HG03280 (cell line): ENCODE measurements around the gene HOXA7.
A peak's percentile ranks its signal among the peaks of the same experiment; 100 is the strongest.

Experiments
- ATAC-seq: cut with Tn5 transposase; IDR thresholded peaks from one replicate; pipeline ENCODE4 v1.9.1; 2021; ENCODE audit warnings: mild to moderate bottlenecking, moderate library complexity; ENCODE audit not compliant: unreplicated experiment

HOXA7 gene

DNA sequence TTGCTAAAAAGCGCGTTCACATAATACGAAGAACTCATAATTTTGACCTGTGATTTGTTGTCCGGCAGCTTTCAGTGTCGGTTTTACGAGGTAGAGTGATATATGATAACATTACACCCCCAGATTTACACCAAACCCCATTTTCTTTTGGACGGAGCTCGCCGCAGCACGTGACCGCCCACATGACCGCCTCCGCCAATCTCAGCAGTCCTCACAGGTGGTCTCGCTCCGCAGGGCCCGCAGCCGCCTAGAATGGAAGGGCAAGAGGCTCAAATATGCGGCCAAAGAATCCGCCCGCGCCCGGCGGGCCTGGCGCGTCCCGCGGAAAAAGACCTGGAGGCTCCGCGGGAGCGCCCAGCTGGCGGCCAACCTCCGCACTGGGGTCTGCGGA lies at the start of gene HOXA7:
TSS of gene HOXA7 (minus strand) at position 168 of the 391 bp plus-strand sequence. CDS start at position 38, 130 bp downstream.
- ATAC-seq: no peak

GRCh38 chr7:27205325-27206280 lies 49.1 kb upstream of the HOXA7 start:
- no peak for ATAC-seq

GRCh38 chr7:27204851-27205322 lies 48.4 kb upstream of the HOXA7 start:
- no peak for ATAC-seq

- no peak for ATAC-seq
Measured at GRCh38 chr7:27203964-27204594, 47.6 kb upstream of the HOXA7 start.

GRCh38 chr7:27203365-27203953 lies 47.0 kb upstream of the HOXA7 start:
- ATAC-seq: no peak

DNA sequence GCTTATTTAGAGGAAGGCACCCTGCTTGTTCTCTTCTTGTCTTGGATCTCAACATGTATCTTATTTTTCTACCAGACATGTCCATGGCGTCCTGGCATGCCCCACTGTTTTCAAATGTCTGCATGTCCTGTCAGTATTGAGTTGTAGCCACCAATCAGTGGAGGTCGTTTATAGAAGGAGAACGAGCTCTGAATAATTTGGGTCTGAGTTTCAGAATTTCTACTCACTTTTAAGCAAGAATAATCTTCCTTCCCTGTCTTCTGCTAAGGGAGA lies 46.3 kb upstream of the HOXA7 start:
- ATAC-seq: no peak

DNA sequence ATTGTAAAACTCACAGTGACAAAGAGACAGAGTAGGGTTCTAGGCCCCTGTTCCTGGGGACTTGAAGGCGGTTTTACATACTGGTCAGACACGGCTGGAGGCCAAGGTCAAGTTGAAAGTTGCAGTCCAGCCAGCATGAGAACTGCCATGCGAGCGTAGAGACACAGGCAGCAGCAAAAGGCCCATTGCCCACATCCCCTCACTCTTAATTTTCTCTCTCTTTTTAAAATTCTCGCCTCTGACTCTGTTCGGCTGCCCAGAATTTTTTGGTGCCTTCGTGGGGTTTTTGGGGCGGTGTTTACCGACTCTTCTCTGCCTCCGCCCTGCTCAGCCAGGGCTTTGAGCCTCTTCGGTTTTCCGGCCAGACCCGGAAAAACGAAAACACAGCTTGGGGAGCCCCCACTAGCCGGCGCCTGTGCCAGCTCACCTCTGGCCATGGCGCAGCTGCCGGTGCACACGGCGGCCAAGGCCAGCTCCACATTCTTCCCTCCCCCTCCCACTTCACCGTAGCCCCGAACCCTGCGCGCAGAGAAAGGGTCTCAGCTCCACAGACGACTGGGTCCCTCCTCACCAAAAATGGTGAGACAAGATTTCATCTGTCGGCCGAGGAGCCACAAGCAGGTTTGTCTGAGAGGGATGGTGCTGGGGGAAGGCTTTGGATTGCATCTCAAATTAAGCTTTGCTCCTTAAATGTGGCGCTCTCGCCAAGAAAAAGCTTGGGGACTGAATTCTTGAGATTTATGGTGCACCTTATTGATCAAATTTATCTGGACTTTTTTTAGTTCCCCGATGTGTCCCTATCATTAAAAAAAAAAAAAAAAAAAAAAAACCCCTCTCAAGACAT lies 45.8 kb upstream of the HOXA7 start:
- ATAC-seq: no peak

DNA sequence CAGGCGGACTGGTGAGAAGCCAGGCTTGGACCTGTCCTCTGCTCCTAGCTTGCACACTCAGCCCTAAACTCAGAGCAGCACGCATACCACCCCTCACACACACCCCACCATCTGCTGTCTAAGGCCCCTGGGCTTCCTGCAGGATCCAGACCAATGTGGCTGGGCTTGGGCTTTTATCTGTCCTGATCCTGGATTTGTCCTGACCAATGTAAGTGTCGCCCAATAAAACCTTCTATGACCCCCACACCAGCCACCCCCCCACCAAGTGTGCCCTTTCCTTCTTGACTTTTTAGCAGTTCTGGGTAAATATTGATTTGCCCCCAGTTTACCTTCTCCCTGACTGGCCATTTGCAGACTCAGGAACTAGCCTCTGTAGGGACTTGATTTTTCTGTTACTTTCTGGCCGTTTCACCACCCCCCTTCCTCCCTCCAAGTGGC lies 45.1 kb upstream of the HOXA7 start:
- no peak for ATAC-seq

GRCh38 chr7:27200761-27201579 lies 44.5 kb upstream of the HOXA7 start:
- ATAC-seq: no peak

GRCh38 chr7:27199849-27200760 lies 43.6 kb upstream of the HOXA7 start, which contains the start of gene HOXA13:
Gene HOXA13, minus strand, starts transcription at chr7:27200091. Its CDS starts 14 bp downstream, at chr7:27200077.
- peak; percentile 48 for ATAC-seq

- no peak for ATAC-seq
Measured at GRCh38 chr7:27198871-27199801, 42.7 kb upstream of the HOXA7 start.

- ATAC-seq: no peak
Measured at GRCh38 chr7:27198138-27198841, 41.8 kb upstream of the HOXA7 start.

DNA sequence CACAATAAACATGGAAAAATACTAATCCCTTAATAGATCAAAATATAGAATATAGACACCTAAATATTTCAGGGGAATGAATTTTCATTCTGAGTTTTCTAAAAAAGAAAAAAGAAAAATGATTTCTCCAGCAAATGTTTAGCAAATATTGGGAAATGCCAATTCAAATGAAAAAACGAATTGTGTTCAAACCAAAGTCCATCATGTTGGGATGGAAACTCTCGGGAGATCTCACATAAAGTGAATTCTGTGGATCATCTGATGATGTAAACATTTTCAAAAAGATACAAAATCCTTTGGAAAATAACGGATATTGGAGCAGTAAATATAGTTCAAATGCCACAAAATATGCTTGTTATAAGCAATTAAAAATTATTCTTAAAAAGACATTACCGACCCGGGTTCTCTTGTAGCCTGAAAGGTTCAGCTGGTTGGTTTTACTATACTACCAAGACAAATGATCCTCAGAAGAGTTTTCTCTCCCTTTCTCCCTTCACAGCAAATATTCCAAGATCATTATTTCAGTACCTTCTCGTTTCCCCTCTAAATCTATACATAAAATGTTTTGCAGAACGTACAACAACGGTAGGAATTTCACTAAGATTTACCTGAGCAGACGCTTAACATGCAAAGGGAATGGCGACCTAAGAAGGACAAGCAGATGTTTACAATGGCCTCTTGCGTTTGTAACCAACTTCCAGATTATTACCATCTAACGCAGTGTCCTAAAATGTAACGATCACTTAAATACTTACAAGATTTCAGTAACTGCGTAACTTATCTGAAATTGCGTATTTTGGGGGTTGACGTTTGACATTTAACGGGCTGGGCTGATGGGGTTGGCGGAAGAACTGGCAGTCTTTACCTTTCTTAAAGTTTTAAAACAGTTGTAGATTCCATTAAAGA lies 40.9 kb upstream of the HOXA7 start:
- no peak for ATAC-seq

GRCh38 chr7:27196287-27196767 lies 39.9 kb upstream of the HOXA7 start:
- no peak for ATAC-seq

GRCh38 chr7:27194686-27195379 lies 38.4 kb upstream of the HOXA7 start:
- ATAC-seq: no peak

- no peak for ATAC-seq
Measured at GRCh38 chr7:27194002-27194352, 37.5 kb upstream of the HOXA7 start.
